ENCODE measurements around the gene COL6A1.

GRCh38 chr21:45941338-45941710 is 40.2 kb upstream of the COL6A1 start:
- no peak for TF ChIP-seq CTCF (IDR thresholded peaks at IDR 0.05)
- no peak for TF ChIP-seq TAF1 (IDR thresholded peaks at IDR 0.05; ENCODE audit: borderline replicate concordance, low read depth, low read length)
- TF ChIP-seq POLR2AphosphoS5 (IDR thresholded peaks at IDR 0.05; ENCODE audit: low read depth, low read length): no peak
- TF ChIP-seq RAD21 (IDR thresholded peaks at IDR 0.05; ENCODE audit: low read length): no peak
- no peak for TF ChIP-seq MXI1 (IDR thresholded peaks at IDR 0.05; ENCODE audit: low read depth, low read length)
- TF ChIP-seq SIN3A (IDR thresholded peaks at IDR 0.05; ENCODE audit: borderline replicate concordance, low read depth, low read length): no peak
- no peak for TF ChIP-seq MAX (IDR thresholded peaks at IDR 0.05; ENCODE audit: low read depth)
- TF ChIP-seq USF2 (IDR thresholded peaks at IDR 0.05; ENCODE audit: borderline replicate concordance, low read depth, low read length): no peak
